Fibroblast of mammary gland (primary cell): ENCODE results near the gene HSF4.

Experiments used
- DNase-seq: peaks from one replicate; pipeline ENCODE4 v3.0.0-alpha.2; 2010; ENCODE audit warnings: low read depth
- H3K4me3 ChIP-seq: 2 replicates; pipeline ENCODE4 v1.5.1; 2011; ENCODE audit warnings: low read depth, mild to moderate bottlenecking, low read length, moderate library complexity; ENCODE audit not compliant: control insufficient read depth
- TF ChIP-seq, protein P1 (sequence below): conservative IDR thresholded peaks from 2 replicates; pipeline ENCODE4 v1.5.1; 2011; ENCODE audit warnings: low read depth, low read length, inconsistent platforms; ENCODE audit not compliant: control insufficient read depth, insufficient read depth

HSF4 gene

DNA sequence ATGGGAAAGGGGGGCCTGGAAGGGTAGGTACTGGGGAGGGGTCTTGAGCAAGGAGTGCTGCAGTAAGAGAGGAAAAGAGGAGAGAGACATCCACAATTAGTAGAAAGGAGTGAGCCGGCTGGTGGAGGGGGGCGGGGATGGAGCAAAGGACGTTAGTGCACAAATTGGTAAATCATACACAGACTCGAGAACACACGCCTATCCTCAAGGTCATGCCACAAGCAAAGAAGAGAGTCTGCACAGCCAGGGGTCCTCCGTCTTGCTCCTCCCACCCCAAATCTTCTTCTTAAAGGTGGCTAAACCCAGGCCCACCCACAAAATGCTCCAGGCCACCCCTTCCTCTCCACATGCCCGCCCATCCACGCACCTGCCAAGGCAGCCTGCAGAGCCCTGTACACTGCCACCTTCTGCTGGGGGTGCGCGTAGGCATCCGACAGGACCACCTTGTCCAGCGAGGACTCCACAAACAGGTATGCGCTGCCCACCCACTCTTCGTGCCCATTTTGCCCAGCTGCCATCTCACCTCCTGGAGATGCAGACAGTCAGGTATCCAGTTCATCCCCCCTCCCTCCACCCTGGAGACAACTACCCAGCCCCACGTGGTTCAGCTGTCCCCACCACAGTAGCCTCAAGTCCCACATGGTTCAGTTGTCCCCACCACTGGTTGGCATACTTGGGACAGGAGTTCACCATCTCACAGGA, 8.3 kb upstream of the HSF4 start:
- no peak for DNase-seq
- TF ChIP-seq, protein P1, sequence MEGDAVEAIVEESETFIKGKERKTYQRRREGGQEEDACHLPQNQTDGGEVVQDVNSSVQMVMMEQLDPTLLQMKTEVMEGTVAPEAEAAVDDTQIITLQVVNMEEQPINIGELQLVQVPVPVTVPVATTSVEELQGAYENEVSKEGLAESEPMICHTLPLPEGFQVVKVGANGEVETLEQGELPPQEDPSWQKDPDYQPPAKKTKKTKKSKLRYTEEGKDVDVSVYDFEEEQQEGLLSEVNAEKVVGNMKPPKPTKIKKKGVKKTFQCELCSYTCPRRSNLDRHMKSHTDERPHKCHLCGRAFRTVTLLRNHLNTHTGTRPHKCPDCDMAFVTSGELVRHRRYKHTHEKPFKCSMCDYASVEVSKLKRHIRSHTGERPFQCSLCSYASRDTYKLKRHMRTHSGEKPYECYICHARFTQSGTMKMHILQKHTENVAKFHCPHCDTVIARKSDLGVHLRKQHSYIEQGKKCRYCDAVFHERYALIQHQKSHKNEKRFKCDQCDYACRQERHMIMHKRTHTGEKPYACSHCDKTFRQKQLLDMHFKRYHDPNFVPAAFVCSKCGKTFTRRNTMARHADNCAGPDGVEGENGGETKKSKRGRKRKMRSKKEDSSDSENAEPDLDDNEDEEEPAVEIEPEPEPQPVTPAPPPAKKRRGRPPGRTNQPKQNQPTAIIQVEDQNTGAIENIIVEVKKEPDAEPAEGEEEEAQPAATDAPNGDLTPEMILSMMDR: no peak
- no peak overlapping the region for H3K4me3 ChIP-seq

DNA sequence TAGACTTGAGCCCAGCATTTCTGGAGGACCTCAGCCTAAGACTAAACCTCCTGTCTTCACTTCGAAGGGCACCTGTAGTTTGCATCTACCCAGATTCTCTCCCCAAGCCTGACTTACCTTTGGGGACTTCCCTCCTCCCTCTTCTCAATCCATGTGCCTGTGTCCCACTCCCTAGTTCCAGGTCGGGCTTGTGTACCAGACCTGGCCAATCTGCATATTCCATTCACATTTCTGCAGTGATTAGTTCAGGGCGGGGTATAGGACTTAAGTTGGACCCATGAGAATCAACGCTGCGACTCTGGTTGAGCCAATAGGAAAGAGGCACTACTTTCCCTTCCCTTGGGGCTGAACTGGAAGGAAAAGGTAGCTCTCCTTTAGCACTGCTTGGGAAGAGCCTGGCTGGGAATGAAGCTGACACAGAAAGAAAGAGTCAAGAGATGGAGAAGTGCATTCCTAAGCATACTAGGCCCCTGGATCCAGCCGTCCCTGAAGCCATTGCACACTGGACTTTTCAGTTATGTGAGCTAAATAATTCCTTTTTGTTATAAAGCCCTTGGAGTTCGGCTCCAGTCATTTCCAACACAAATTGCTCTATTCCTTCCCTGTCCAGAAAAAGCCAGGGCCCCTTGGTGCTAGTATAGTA, 7.3 kb upstream of the HSF4 start:
- TF ChIP-seq, protein P1: no peak
- no peak overlapping the region for H3K4me3 ChIP-seq
- no peak for DNase-seq

DNA sequence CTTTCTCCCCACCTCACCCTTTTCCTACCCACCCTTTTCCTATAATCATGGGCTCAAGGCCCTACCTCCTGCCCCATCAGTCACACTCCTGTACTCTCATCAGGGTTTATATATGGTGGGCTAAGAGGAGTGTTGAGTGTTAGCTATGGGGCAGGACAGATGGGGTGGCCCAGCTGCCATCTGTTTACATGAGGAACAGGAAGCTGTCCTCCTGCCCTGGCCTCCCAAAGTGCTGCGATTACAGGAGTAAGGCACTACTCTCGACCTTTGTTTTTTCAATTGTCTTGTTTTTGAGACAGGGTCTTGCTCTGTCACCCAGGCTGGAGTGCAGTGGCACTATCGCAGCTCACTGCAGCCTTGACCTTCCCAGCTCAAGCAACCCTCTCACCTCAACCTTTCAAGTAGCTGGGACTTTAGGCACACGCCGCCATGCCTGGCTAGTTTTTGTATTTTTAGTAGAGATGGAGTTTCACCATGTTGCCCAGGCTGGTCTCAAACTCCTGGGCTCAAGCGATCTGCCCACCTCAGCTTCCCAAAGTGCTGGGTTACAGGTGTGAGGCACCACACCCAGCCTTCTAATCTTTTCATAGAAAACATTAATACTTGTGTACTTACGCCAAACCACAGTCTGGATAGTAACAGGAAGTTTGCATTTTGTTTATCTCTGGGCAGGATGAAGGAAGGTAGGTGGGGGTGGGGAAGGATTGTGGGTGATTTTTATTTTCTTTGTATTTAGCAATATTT, 6.5 kb upstream of the HSF4 start:
- TF ChIP-seq, protein P1: no peak
- no peak overlapping the region for H3K4me3 ChIP-seq
- DNase-seq: no peak

DNA sequence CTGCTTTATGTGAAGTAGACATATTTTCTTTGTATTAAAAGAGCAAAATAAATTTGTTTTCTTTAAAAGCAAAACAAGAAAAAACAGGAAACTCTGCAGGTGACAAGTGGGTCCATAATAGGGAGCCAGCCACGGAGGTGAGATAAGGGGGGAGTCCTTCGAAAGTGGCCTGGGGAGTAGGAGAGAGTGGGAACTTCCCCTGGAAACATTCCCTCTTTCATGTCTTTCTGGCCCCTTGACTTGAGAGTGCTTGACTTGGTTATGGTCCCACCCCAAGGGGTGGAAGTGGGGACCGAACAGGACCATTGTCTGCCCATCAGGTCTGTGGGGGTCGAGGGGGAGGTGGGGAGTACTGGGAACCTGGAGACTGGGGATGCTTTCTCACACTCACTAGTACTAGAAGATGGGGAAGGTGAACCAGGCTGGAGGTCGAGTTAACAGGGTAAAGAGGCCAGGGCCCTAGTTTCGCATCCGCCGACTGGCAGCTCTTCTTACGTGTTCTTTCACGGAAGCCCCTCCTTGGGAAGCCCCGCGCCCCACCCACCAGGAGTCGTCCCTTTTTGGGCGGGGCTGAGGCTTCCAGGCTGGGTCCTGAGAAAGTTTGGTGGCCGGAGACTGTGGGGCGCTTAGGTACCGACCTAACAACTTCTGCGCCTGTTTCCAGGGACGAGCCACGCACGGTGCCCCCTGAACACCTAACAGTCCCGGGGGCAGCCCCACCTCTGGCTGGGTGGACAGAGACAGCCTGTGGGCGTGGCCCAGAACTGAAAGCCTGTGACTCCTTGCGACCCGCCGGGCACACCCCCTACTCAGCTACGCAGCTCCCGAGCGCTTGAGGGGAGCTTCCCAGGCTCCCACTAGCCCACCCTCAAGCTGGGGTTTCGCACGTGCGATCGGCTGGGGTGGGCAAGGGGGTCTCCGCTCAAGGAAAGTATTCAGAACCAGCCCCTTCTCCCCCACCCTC, 5.6 kb upstream of the HSF4 start:
- TF ChIP-seq, protein P1: no peak
- no peak for DNase-seq
- peak overlapping the region; percentile 90 for H3K4me3 ChIP-seq

DNA sequence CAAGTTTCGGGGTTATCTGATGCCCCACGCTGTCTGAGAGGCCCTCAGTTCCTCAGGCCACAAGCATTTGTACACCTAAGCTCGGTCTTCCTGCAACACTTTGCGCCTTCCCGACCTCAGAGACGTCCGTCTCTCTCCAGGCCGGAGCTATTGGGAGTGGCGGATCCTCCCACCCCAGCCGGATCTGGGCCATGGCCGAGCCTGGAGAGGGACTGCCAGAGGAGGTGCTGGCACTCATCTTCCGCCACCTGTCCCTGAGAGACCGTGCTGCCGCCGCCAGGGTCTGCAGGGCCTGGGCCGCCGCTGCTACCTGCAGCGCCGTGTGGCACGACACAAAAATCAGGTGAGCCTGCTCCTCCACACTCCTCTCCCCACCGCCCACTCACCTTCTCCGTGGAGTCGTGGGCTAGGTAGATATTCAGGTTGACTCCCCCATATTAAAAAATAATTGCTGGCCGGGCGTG, 2.9 kb upstream of the HSF4 start:
- DNase-seq: no peak
- H3K4me3 ChIP-seq: peak overlapping the region; percentile 25
- TF ChIP-seq, protein P1: no peak
